ENCODE measurements around the gene BHLHA15. TPM values are rescaled to one million over a fixed set of nuclear protein-coding genes. Genes with fewer than 3 reads are reported as not detected.

Gene BHLHA15
- total RNA-seq, 3 donors from 2014 or later = 1.3 to 2.8 TPM; not detected in 1

DNA sequence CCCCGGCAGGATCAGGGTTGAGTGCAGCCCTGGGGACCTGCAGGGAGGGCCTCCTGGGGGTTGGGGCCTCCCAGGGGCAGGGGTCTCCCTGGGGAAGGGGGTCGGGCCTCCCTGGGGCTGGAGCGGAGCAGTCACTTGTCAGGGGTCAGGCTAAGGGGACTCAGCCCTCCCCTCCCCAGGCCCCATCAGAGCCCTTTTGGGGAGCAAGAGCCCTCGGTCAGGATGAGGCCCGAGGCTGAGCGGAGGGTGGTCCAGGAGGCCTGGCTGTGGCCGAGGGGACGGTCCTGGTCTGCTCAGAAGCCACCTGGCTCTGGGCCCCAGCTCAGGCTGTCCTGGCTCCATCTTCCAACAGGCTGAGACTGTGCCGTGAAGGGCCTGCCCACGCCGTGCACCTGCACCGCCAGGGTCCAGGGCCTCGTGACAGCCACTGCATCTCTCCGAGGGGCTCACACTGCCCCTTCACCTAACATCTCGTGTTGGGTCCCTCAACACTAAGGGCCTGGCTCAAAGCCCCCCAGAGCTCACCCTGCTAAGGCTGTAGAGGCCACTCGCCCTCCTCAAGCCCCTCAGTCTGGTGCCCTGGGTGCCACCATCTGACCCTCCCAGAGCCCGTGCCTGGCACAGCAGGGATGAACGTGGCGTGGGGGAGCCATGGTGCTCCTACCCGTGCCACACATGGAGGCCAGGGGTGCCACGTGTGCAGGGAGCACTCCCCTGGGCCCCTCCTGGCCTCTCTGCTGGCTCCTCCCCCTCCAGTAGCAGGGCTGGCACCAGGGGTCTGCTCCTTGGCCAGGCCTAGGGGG lies 12.9 kb downstream of the BHLHA15 start:
- Histone ChIP-seq H3K9me3 (no peaks in the 10 kb centered on the region), H3K4me3 (no peak overlapping the region), H3K36me3 (ENCODE audit: low read depth) (no peaks in the 10 kb centered on the region), H3K4me1 (ENCODE audit: low read depth) (no peaks in the 10 kb centered on the region)
- TF ChIP-seq CTCF (IDR thresholded peaks at IDR 0.05) = no peak
- ATAC-seq (peak; percentile 6), DNase-seq (peak in 2 of 3 donors; percentile 18 to 46)
- intact Hi-C loops (cut with DNase I, micrococcal nuclease) = no loop called here

- intact Hi-C loops (cut with DNase I, micrococcal nuclease) = no loop called here
Observed at GRCh38 chr7:98224701-98225181, 13.5 kb downstream of the BHLHA15 start.

DNA sequence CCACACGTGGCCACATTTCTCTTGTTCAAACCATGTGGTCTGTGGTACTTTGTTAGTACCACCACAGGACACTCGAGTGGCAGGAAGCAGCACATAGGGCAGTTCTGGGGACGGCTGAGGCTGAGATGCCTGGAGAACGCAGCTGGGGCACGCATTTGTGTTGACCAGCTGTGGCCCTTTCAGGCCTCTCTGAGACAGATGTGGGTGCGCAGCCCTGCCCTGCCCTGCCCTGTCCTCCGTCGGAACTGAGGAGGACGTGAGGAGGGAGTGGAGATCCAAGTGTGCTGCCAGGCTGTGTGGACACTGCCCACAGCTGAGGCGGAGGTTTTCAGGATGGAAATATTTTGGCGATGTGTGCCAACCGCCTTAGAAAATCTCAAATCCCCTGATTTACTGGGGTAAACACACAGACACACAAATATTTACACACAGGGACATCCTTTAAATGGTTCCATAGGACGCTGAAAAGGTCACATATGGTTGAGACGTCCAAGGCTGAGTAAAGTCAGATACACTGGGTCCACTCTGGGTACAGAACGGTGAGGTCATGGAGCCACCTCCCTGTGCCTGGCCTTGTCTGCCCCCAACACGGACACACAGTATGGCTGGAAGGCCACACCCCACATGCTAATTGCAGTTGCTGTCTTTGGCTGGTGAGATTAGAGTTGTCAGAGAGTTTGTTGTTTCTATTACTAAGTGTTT lies 14.8 kb downstream of the BHLHA15 start:
- Histone ChIP-seq H3K9me3 (no peaks in the 10 kb centered on the region), H3K4me1 (ENCODE audit: low read depth) (no peaks in the 10 kb centered on the region), H3K4me3 (no peak overlapping the region), H3K36me3 (ENCODE audit: low read depth) (no peaks in the 10 kb centered on the region)
- DNase-seq = peak in 1 of 3 donors; percentile 40
- intact Hi-C loops (cut with DNase I, micrococcal nuclease) = no loop called here
- TF ChIP-seq CTCF (IDR thresholded peaks at IDR 0.05) = no peak
- ATAC-seq = no peak

More at GRCh38 chr7:98224701-98225181, 13.5 kb downstream of the BHLHA15 start:
- H3K4me3 ChIP-seq = no peak overlapping the region
- DNase-seq (peak in 2 of 3 donors; percentile 13 to 43), ATAC-seq (no peak)
- no peaks in the 10 kb centered on the region for H3K4me1 ChIP-seq (ENCODE audit: low read depth)
- no peaks in the 10 kb centered on the region for H3K36me3 ChIP-seq (ENCODE audit: low read depth)
- no peaks in the 10 kb centered on the region for H3K9me3 ChIP-seq
- no peak for TF ChIP-seq CTCF (IDR thresholded peaks at IDR 0.05)

DNA sequence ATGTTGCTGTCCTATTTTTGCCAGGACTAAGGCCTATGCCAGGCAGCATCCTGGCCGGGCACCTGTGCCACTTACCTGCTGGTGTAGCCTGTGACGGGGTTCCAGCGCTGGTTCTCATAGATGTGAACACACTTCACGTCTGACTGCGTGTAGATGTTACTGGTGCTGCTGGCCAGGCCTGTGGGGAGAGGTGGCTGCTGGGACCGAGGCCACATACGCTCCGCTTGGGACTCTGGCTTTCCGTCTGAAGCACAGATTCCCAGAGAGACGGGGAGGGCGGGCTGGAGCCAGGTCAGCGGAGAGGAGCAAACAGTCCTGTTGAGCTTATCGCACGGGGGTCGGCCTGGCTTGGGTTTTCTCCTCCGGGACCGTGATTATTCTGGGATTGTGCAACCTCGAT lies 16.7 kb downstream of the BHLHA15 start:
- no peak for DNase-seq
- H3K9me3 ChIP-seq = no peaks in the 10 kb centered on the region
- H3K36me3 ChIP-seq (ENCODE audit: low read depth) = no peaks in the 10 kb centered on the region
- ATAC-seq = no peak
- intact Hi-C loops (cut with DNase I, micrococcal nuclease) = no loop called here
- no peak for TF ChIP-seq CTCF (IDR thresholded peaks at IDR 0.05)
- no peak overlapping the region for H3K4me3 ChIP-seq
- H3K4me1 ChIP-seq (ENCODE audit: low read depth) = no peaks in the 10 kb centered on the region

DNA sequence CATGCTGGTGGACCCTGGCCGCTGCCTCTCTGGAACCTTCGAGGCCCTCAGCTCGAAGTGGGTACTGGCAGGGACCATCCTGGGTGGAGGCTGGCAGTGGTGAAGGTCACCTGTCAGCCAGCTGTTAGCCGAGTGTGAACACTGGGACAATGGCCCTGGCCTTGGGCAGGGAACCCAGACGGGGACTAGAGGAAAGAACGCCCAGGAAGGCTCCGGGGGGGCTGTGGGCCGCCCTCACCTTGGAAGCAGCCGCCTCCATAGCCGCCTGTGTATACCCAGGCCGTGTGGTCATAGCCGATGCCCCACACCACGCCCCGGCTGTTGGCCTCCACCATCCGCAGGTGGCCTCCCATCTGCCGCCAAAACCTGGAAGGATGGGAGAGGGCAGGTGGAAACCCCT lies 17.6 kb downstream of the BHLHA15 start:
- DNase-seq (no peak), ATAC-seq (no peak)
- Histone ChIP-seq H3K4me3 (no peak overlapping the region), H3K9me3 (no peaks in the 10 kb centered on the region), H3K36me3 (ENCODE audit: low read depth) (no peaks in the 10 kb centered on the region), H3K4me1 (ENCODE audit: low read depth) (no peaks in the 10 kb centered on the region)
- intact Hi-C loops (cut with DNase I, micrococcal nuclease) = no loop called here
- TF ChIP-seq CTCF (IDR thresholded peaks at IDR 0.05) = no peak
